Adrenal gland (tissue), 12 donors: ENCODE results near the gene CSK. TPM values are rescaled to one million over a fixed set of nuclear protein-coding genes. Genes with fewer than 3 reads are reported as not detected.
A peak's percentile ranks its signal among the peaks of the same experiment; 100 is the strongest.

Experiments used
- DNase-seq, 7 donors: peaks; one replicate each; pipeline ENCODE4 v3.0.0-alpha.2; 2019 to 2020
- H3K27ac ChIP-seq, 5 donors: fragments of 200-600 bp; sonication (generic) in 4 of 5; 1 replicate in 3 of 5; 2 replicates in 2 of 5; pipeline versions ENCODE4 v1.5.1 to v1.8.0; 2016 to 2020; ENCODE audit warnings: mild to moderate bottlenecking in 1 of 5
- H3K27me3 ChIP-seq: fragments of 200-600 bp; 2 replicates; pipeline ENCODE4 v1.8.0; 2021
- H3K36me3 ChIP-seq, 2 donors: fragments of 200-600 bp; replicated peaks in 1 of 2; 1 replicate in 1 of 2; 2 replicates in 1 of 2; pipeline versions ENCODE4 v1.5.1 to v1.8.0; 2018 to 2022
- H3K4me1 ChIP-seq, 2 donors: fragments of 200-600 bp; replicated peaks in 1 of 2; 1 replicate in 1 of 2; 2 replicates in 1 of 2; pipeline versions ENCODE4 v1.5.1 to v1.8.0; 2018 to 2021
- H3K4me3 ChIP-seq, 4 donors: fragments of 200-600 bp; sonication (generic) in 3 of 4; one replicate each; pipeline ENCODE4 v1.5.1; 2016 to 2018
- H3K9me3 ChIP-seq, 3 donors: fragments of 200-600 bp; sonication (generic) in 1 of 3; replicated peaks in 1 of 3; 1 replicate in 2 of 3; 2 replicates in 1 of 3; pipeline versions ENCODE4 v1.5.1 to v1.8.0; 2016 to 2021
- POLR2A ChIP-seq, 2 donors: fragments of 450-650 bp; IDR thresholded peaks; one replicate each; pipeline ENCODE4 v1.6.1; 2017; ENCODE audit warnings: antibody characterized with exemption in 2 of 2, mild to moderate bottlenecking in 2 of 2, moderate library complexity in 1 of 2
- WGBS, 4 donors: extraction: QIAGEN DNeasy Blood & Tissue Kit in 2 of 4; methylation state at CpG; one replicate each; pipeline versions ENCODE4 v1.1.5 to v1.1.7; 2013 to 2017; 5-methylcytosine and 5-hydroxymethylcytosine counted together
- intact Hi-C, 2 donors: fragments of 100-400 bp; cut with DNase I; formaldehyde crosslinking; loops; one replicate each; pipeline versions ENCODE4 v1.14.1 to v1.15.0; 2022 to 2023
- polyA plus RNA-seq, 3 donors: library from polyadenylated mRNA; stranded (reverse); fragments of 200-250 nt in 2 of 3; fragments of 350-450 nt in 1 of 3; fragmentation: Illumina TruSeq in 1 of 3; extraction: RNeasy Lipid Tissue Mini Kit (QIAGEN cat#74804) in 1 of 3; gene quantifications; one replicate each; pipeline ENCODE4 v1.2.3, GENCODE V29; 2013 to 2014
- total RNA-seq, 9 donors: library from RNA; depleted of rRNA in 4 of 9; stranded (reverse); fragments of >200 nt in 4 of 9; fragments of 120-200 nt in 1 of 9; fragmentation: NEBNext Ultra II Directional in 1 of 9; extraction: Animal tissue kit (Norgen Biotek cat#: 25700) in 1 of 9; gene quantifications; one replicate each; pipeline versions ENCODE4 v1.1.0 to v1.2.4, GENCODE V29; 2013 to 2023
- TF ChIP-seq, protein P1 (sequence below), 6 experiments: fragments of 450-650 bp in 4 of 6; fragments of 200-600 bp in 2 of 6; sonication (generic) in 1 of 6; IDR thresholded peaks; 1 replicate in 5 of 6; 2 replicates in 1 of 6; pipeline versions ENCODE4 v1.5.1 to v1.8.0; 2016 to 2021; ENCODE audit warnings: antibody characterized with exemption in 6 of 6, mild to moderate bottlenecking in 2 of 6, moderate library complexity in 1 of 6
- donor health status: healthy with polysubstance abuse.
- donor health status: Bipolar disorder and iron deficiency.
- donor health status: DM: yes; HTN: yes; CAD: no.
- donor health status: DM: no; HTN: no; CAD: no.
- donor health status: DM: no; HTN: no; CAD: no.
- donor health status: DM: yes; HTN: yes; CAD: no.

CSK gene
- total and polyA plus RNA-seq, 12 donors, result 10.9 to 59.4 (median 27.6) TPM

DNA sequence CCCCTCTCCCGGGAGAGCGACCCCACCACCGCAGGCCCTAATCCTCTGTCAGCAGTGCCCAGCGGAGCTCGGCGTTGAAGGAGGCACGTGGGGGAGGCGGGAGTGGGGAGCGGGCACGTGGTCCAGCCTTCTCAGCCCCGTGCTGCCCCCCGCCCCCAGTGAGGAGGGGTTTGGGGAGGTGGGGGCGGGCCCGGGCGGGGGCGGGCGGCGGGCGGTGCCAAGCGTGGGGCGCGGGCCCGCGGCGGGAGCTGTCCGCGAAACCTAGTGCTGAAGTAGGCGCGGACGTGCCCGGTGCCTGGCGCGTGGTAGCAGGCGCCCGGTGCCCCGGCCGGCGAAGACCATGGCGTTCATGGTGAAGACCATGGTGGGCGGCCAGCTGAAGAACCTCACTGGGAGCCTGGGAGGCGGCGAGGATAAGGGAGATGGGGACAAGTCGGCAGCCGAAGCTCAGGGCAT lies 44.5 kb downstream of the CSK start, which contains the start of gene CPLX3:
Gene CPLX3 (plus strand): TSS at position 264 of the 456 bp plus-strand sequence. CDS start 77 bp downstream, at position 341.
- H3K9me3 ChIP-seq, result no peaks in the 10 kb centered on the region
- TF ChIP-seq, protein P1, sequence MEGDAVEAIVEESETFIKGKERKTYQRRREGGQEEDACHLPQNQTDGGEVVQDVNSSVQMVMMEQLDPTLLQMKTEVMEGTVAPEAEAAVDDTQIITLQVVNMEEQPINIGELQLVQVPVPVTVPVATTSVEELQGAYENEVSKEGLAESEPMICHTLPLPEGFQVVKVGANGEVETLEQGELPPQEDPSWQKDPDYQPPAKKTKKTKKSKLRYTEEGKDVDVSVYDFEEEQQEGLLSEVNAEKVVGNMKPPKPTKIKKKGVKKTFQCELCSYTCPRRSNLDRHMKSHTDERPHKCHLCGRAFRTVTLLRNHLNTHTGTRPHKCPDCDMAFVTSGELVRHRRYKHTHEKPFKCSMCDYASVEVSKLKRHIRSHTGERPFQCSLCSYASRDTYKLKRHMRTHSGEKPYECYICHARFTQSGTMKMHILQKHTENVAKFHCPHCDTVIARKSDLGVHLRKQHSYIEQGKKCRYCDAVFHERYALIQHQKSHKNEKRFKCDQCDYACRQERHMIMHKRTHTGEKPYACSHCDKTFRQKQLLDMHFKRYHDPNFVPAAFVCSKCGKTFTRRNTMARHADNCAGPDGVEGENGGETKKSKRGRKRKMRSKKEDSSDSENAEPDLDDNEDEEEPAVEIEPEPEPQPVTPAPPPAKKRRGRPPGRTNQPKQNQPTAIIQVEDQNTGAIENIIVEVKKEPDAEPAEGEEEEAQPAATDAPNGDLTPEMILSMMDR (IDR thresholded peaks at IDR 0.05), result no peak
- TF ChIP-seq POLR2A (IDR thresholded peaks at IDR 0.05), result no peak
- H3K27ac ChIP-seq, result no peak within 1 kb of the TSS
- WGBS, 4 donors, result 2 to 16% (median 4%) methylated on average over 19 to 43 of the region's 44 CpGs; no CpG with 5 or more reads in 1 of the 4 donors
- intact Hi-C loops, result no loop called here
- no peaks in the 10 kb centered on the region for H3K27me3 ChIP-seq
- peak in 6 of 7 donors; percentile 27 to 63 (median 50) for DNase-seq
- H3K36me3 ChIP-seq, result no peaks in the 10 kb centered on the region
- H3K4me3 ChIP-seq, result no peak within 1 kb of the TSS
- peaks cover 0 to 3% of the 10 kb centered on the region in 2 donors for H3K4me1 ChIP-seq

- no peak for TF ChIP-seq POLR2A (IDR thresholded peaks at IDR 0.05)
- TF ChIP-seq, protein P1 (IDR thresholded peaks at IDR 0.05), result no peak
- no peaks in the 10 kb centered on the region for H3K36me3 ChIP-seq
- no peaks in the 10 kb centered on the region for H3K27me3 ChIP-seq
- no peak overlapping the region for H3K27ac ChIP-seq
- 17 to 42% (median 24%) methylated on average over 4 to 21 of the region's 21 CpGs for WGBS, 4 donors
- H3K9me3 ChIP-seq, result no peaks in the 10 kb centered on the region
- no peak for DNase-seq
- peaks cover 0 to 3% of the 10 kb centered on the region in 2 donors for H3K4me1 ChIP-seq
- intact Hi-C loops, result no loop called here
- no peak overlapping the region for H3K4me3 ChIP-seq
Measured at GRCh38 chr15:74826921-74827320, 45.0 kb downstream of the CSK start.

DNA sequence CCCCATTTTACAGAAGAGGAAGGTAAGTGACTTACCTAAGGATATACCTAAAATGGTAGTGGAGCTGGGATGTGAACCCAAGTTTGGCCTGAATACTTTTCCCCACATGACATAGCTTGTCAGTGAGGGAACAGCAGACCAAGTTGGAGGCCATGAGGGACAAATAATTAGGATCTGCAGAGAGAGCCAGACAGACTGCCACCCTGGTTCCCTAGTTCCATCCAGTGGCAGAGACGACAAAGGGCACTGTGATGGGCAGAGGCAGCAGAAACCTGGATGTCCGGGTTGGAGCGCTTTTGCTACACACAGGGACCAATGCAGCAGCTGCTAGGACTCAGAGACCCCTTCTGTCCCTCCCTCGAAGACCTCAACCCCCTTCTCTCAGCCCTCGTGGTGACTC lies 45.7 kb downstream of the CSK start:
- DNase-seq, result no peak

DNA sequence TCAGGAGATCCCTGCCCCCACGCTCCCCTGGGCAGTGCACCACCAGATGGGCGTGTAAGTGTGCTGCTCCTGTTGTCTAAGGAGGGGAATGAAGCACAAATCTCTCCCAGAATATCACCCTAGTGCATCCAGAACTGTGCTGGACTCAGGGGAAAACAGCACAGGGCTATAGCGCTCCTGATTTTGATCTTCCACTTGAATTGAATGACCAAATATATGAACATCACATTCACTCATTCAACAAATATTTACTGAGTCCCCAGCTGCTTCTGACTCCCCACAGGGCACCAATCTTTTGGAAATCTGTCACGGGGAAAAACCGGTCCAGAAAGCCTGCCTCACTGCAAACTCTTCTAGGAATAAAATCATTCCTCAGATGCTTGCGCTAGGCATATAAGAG lies 47.0 kb downstream of the CSK start:
- Histone ChIP-seq H3K4me3 (no peak overlapping the region), H3K9me3 (no peaks in the 10 kb centered on the region), H3K4me1 (peaks cover 0 to 3% of the 10 kb centered on the region in 2 donors), H3K36me3 (no peaks in the 10 kb centered on the region), H3K27ac (no peak overlapping the region), H3K27me3 (no peaks in the 10 kb centered on the region)
- TF ChIP-seq, protein P1 (IDR thresholded peaks at IDR 0.05), result no peak
- TF ChIP-seq POLR2A (IDR thresholded peaks at IDR 0.05), result no peak
- intact Hi-C loops, result no loop called here
- 80 to 84% (median 83%) methylated on average over 5 to 6 of the region's 6 CpGs for WGBS, 4 donors
- no peak for DNase-seq

More for the DNA sequence above, 45.7 kb downstream of the CSK start:
- TF ChIP-seq, protein P1 (IDR thresholded peaks at IDR 0.05), result no peak
- TF ChIP-seq POLR2A (IDR thresholded peaks at IDR 0.05), result no peak
- no peaks in the 10 kb centered on the region for H3K27me3 ChIP-seq
- H3K9me3 ChIP-seq, result no peaks in the 10 kb centered on the region
- H3K27ac ChIP-seq, result no peak overlapping the region
- no peak overlapping the region for H3K4me3 ChIP-seq
- WGBS, 4 donors, result 48 to 63% (median 55%) methylated on average over 4 to 5 of the region's 5 CpGs
- intact Hi-C loops, result no loop called here
- H3K36me3 ChIP-seq, result no peaks in the 10 kb centered on the region
- H3K4me1 ChIP-seq, result peaks cover 0 to 3% of the 10 kb centered on the region in 2 donors
